Cardiac fibroblast (primary cell): ENCODE data around the gene IGF2BP2.
A peak's percentile ranks its signal among the peaks of the same experiment; 100 is the strongest.

Experiments used
- DNase-seq, 2 donors: peaks; one replicate each; pipeline versions ENCODE4 v3.0.0 to v3.0.0-alpha.2; 2010; ENCODE audit warnings: low read depth in 2 of 2
- H3K4me3 ChIP-seq, 2 donors: replicated peaks in 1 of 2; 1 replicate in 1 of 2; 2 replicates in 1 of 2; pipeline ENCODE4 v1.5.1; 2011; ENCODE audit warnings: low read depth in 2 of 2, low read length in 2 of 2, mild to moderate bottlenecking in 2 of 2, moderate library complexity in 1 of 2
- TF ChIP-seq, protein P1 (sequence below): IDR thresholded peaks from one replicate; pipeline ENCODE4 v1.5.1; 2011; ENCODE audit warnings: low read depth, mild to moderate bottlenecking, low read length, inconsistent platforms

The IGF2BP2 gene

DNA sequence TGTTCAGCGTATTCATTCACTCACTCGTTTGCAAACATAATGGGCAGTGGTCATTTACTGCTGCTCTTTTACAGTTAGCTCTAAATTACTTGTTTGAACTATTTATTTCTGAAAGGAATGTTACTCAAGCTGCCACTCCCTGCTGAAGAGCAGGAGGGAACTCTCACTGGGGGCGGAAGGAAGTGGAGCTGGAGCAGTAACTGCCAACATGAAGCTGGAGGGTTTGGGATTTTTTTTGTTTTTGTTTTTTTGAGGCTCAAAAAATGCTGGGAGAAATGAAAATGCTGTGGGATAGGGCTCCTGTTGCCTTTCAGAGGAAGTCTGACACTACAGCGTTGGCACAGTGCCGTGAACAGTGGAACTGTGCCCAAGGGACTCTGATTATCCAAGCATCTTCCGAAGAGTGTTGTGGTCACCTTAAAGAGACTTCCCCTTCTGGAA lies 194.6 kb downstream of the IGF2BP2 start:
- TF ChIP-seq, protein P1, sequence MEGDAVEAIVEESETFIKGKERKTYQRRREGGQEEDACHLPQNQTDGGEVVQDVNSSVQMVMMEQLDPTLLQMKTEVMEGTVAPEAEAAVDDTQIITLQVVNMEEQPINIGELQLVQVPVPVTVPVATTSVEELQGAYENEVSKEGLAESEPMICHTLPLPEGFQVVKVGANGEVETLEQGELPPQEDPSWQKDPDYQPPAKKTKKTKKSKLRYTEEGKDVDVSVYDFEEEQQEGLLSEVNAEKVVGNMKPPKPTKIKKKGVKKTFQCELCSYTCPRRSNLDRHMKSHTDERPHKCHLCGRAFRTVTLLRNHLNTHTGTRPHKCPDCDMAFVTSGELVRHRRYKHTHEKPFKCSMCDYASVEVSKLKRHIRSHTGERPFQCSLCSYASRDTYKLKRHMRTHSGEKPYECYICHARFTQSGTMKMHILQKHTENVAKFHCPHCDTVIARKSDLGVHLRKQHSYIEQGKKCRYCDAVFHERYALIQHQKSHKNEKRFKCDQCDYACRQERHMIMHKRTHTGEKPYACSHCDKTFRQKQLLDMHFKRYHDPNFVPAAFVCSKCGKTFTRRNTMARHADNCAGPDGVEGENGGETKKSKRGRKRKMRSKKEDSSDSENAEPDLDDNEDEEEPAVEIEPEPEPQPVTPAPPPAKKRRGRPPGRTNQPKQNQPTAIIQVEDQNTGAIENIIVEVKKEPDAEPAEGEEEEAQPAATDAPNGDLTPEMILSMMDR: no peak
- no peak overlapping the region for H3K4me3 ChIP-seq
- DNase-seq: peak; percentile 68 to 73

DNA sequence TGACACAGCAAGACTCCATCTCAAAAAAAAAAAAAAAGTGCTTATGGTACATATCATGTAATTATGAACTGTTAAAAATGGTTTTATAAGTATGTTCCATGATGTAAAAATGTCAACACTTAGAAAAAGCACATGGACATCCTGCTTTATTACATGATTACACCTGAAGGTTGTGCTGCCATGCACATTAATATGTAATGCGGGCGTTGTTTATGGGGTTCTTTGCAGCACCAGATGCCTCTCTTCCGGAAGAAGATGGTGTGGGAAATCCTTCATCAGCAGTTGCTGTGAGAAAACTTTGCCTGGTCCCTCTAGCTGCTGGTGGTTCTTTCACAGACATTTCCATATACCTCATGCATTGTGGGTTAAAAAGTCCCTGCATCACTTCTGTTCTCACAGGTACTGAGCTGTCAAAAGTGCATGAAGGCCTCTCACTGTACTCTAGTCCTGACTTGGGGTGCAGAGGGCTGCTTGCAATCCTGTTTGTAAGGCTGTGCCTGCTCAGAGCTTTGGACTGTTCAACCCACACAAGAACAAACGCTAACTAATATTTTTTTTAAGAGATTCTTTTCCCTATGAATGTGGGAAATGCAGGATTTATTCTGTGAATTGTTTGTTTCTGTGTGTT lies 195.2 kb downstream of the IGF2BP2 start:
- H3K4me3 ChIP-seq: no peak overlapping the region
- no peak for DNase-seq
- TF ChIP-seq, protein P1: no peak

DNA sequence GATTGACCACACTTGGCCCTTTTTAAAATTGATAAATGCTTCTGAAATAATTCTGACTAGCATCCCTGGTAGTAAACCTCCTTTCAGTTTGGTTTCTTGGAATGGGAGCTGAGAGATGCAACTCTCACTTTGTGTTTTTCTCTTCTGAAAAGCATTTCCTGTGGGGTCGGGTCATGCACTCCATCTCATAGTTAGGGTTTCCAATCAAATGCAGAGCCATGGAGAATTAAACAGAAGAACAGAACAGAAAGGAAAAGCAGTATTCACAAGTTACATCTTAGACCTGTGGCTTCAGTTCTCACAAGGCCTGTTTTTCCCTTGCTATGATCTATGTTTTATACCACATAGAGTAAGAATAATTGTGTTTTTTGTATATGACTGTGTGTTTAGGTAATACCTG lies 199.1 kb downstream of the IGF2BP2 start:
- TF ChIP-seq, protein P1: no peak
- DNase-seq: no peak
- no peak overlapping the region for H3K4me3 ChIP-seq

DNA sequence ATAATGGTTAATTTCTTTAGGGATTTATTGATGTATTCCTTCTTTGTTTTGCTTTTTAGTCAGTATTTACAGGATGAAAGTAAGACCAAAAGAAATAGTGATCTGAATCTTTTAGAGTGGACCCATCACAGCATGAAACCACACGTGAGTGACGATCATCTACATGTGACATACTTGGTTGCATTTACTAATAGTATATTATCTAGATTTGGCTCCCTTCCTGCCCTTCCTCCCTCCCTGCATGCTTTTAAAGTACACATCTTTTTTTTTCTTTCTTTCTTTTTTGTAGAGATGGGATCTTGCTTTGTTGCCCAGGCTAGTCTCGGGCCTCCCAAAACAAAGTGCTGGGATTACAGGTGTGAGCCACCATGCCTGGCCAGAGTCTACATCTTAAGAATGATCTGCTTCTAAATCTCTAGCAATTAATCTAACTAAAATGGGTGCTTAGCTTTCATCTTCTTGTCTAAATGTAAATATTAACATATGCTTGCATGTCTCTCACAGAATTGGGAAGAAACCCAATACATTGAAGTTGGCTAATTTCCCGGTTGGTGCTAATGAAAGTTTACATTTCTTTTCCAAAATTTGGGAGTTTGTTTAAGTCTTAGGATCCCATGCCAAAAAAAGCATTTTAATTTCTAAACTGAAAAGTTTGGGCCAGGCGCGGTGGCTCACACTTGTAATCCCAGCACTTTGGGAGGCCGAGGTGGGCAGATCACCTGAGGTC lies 200.7 kb downstream of the IGF2BP2 start:
- TF ChIP-seq, protein P1: no peak
- no peak for DNase-seq
- H3K4me3 ChIP-seq: no peak overlapping the region

DNA sequence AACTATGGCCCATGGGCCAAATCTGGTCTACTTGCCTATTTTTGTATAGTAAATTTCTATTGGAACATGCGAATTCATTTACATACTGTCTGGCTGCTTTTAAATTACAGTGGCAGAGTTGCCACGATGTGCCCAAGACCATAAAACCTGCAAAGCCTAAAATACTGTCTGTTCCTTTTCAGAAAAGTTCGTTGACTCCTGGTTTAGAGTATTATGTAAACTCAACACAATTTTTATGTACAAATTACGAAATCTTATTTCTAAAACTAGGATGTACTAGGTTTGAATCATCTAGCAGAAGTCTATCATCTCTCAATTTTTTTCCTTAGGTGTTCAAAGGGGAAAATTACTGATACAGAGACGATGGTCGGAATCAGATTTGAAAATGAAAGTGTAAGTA lies 211.8 kb downstream of the IGF2BP2 start:
- H3K4me3 ChIP-seq: no peak overlapping the region
- TF ChIP-seq, protein P1: no peak

DNA sequence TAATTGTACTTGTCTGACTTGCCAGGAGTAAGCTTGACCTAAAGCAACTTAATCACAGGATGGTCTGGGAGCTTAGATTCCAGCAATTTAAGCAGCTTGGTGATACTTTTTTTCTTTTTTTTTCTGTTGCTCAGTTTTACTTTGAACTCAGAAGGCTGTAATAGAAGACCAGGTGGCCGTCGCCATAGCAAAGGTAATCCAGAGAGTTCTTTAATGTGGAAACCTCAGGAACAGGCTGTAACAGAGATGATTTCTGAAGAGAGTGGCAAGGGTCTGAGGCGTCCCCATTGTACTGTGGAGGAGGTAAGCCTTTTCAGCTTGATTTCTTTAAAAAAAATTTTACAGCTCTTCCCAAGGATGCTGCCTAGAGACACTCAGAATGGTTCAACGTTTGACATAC lies 218.6 kb downstream of the IGF2BP2 start:
- TF ChIP-seq, protein P1: no peak
- DNase-seq: no peak
- no peak overlapping the region for H3K4me3 ChIP-seq

More for the DNA sequence above, 211.8 kb downstream of the IGF2BP2 start:
- DNase-seq: no peak

DNA sequence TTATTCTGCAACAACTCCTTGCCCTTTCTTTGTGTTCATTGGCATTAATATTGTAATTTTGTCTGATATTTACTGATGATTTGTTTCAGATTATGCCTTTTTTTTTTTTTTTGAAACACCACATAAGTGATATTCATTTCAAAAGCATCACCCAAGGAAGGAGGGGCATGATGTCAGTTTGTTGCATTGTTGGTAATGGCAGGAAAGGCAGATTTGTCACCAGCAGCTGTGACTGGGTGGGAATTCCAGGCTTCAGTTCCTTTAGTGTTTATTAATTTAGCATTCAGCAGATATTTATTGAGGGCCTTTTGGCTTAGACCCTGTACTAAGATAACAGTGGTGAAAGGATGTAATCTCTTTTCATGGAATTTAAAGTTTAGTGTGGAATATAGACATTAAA lies 219.3 kb downstream of the IGF2BP2 start:
- TF ChIP-seq, protein P1: no peak

More for the DNA sequence above, 219.3 kb downstream of the IGF2BP2 start:
- DNase-seq: no peak
- H3K4me3 ChIP-seq: no peak overlapping the region
